SK-N-SH treated with all-trans-retinoic acid at 6 μM for 48 hours (cell line): ENCODE data around the gene IMMP2L.

Experiments used
- ATAC-seq: fragments of 200-7000 bp; cut with Tn5 transposase; 3 replicates; pipeline ENCODE4 v1.9.1; 2020; ENCODE audit warnings: mild to moderate bottlenecking, moderate library complexity
- ARNTL ChIP-seq: fragments of 450-650 bp; formaldehyde crosslinking; IDR thresholded peaks from 2 replicates; pipeline ENCODE4 v1.5.0; 2020; ENCODE audit warnings: low read depth, mild to moderate bottlenecking, moderate library complexity, borderline replicate concordance
- BACH2 ChIP-seq: fragments of 250-450 bp; sonication (Bioruptor Pico); IDR thresholded peaks from 2 replicates; pipeline ENCODE4 v1.9.0; 2021; ENCODE audit warnings: mild to moderate bottlenecking, borderline replicate concordance
- CREB5 ChIP-seq: fragments of 250-450 bp; sonication (Bioruptor Pico); IDR thresholded peaks from 2 replicates; pipeline ENCODE4 v1.5.1; 2020; ENCODE audit warnings: low read depth, mild to moderate bottlenecking, moderate library complexity
- CSDC2 ChIP-seq: fragments of 250-450 bp; sonication (Bioruptor Pico); IDR thresholded peaks from 2 replicates; pipeline ENCODE4 v1.5.0; 2020; ENCODE audit warnings: mild to moderate bottlenecking, moderate library complexity
- CSRNP3 ChIP-seq: fragments of 250-450 bp; sonication (Bioruptor Pico); IDR thresholded peaks from 2 replicates; pipeline ENCODE4 v1.5.1; 2021; ENCODE audit warnings: mild to moderate bottlenecking, moderate library complexity
- ESRRG ChIP-seq: fragments of 250-450 bp; sonication (Bioruptor Pico); IDR thresholded peaks from 2 replicates; pipeline ENCODE4 v1.6.1; 2021; ENCODE audit warnings: mild to moderate bottlenecking
- GLIS3 ChIP-seq: fragments of 250-450 bp; sonication (Bioruptor Pico); IDR thresholded peaks from 2 replicates; pipeline ENCODE4 v1.5.0; 2020; ENCODE audit warnings: mild to moderate bottlenecking, moderate library complexity
- ISL1 ChIP-seq: fragments of 250-450 bp; sonication (Bioruptor Pico); IDR thresholded peaks from 2 replicates; pipeline ENCODE4 v2.1.2; 2022; ENCODE audit warnings: mild to moderate bottlenecking, moderate library complexity
- OSR1 ChIP-seq: fragments of 250-450 bp; sonication (Bioruptor Pico); IDR thresholded peaks from 2 replicates; pipeline ENCODE4 v1.8.0; 2022; ENCODE audit warnings: moderate library complexity, mild to moderate bottlenecking, inconsistent platforms
- PATZ1 ChIP-seq: fragments of 250-450 bp; sonication (Bioruptor Pico); IDR thresholded peaks from 2 replicates; pipeline ENCODE4 v1.8.0; 2020; ENCODE audit warnings: mild to moderate bottlenecking, moderate library complexity, borderline replicate concordance
- POU6F1 ChIP-seq: fragments of 250-450 bp; sonication (Bioruptor Pico); IDR thresholded peaks from 2 replicates; pipeline ENCODE4 v1.8.0; 2021; ENCODE audit warnings: low read depth, mild to moderate bottlenecking, moderate library complexity, borderline replicate concordance
- PPARA ChIP-seq: fragments of 250-450 bp; sonication (Bioruptor Pico); IDR thresholded peaks from 2 replicates; pipeline ENCODE4 v1.5.0; 2020; ENCODE audit warnings: mild to moderate bottlenecking, borderline replicate concordance
- RARB ChIP-seq: fragments of 250-450 bp; sonication (Bioruptor Pico); IDR thresholded peaks from 2 replicates; pipeline ENCODE4 v1.8.0; 2021; ENCODE audit warnings: mild to moderate bottlenecking, moderate library complexity
- SNAI2 ChIP-seq: fragments of 250-450 bp; sonication (Bioruptor Pico); IDR thresholded peaks from 2 replicates; pipeline ENCODE4 v1.5.0; 2020; ENCODE audit warnings: mild to moderate bottlenecking, moderate library complexity
- TOX ChIP-seq: fragments of 250-450 bp; sonication (Bioruptor Pico); IDR thresholded peaks from 2 replicates; pipeline ENCODE4 v1.8.0; 2021; ENCODE audit warnings: mild to moderate bottlenecking, moderate library complexity, borderline replicate concordance
- TSHZ2 ChIP-seq: fragments of 250-450 bp; sonication (Bioruptor Pico); IDR thresholded peaks from 2 replicates; pipeline ENCODE4 v1.5.0; 2020; ENCODE audit warnings: mild to moderate bottlenecking, moderate library complexity
- ZC3H10 ChIP-seq: fragments of 250-450 bp; sonication (Bioruptor Pico); IDR thresholded peaks from 2 replicates; pipeline ENCODE4 v1.5.1; 2021; ENCODE audit warnings: mild to moderate bottlenecking, moderate library complexity
- ZFP3 ChIP-seq: fragments of 250-450 bp; sonication (Bioruptor Pico); IDR thresholded peaks from 2 replicates; pipeline ENCODE4 v1.5.0; 2020; ENCODE audit warnings: mild to moderate bottlenecking, moderate library complexity
- ZFP30 ChIP-seq: fragments of 450-650 bp; formaldehyde crosslinking; IDR thresholded peaks from 2 replicates; pipeline ENCODE4 v1.5.0; 2022; ENCODE audit warnings: mild to moderate bottlenecking, moderate library complexity
- ZNF565 ChIP-seq: fragments of 450-650 bp; formaldehyde crosslinking; conservative IDR thresholded peaks from 2 replicates; pipeline ENCODE4 v1.5.0; 2020; ENCODE audit warnings: low read depth, mild to moderate bottlenecking, moderate library complexity
- ZNF70 ChIP-seq: fragments of 450-650 bp; formaldehyde crosslinking; IDR thresholded peaks from 2 replicates; pipeline ENCODE4 v1.5.0; 2020; ENCODE audit warnings: mild to moderate bottlenecking, moderate library complexity
- ZNF8 ChIP-seq: fragments of 450-650 bp; formaldehyde crosslinking; IDR thresholded peaks from 2 replicates; pipeline ENCODE4 v1.5.0; 2020; ENCODE audit warnings: mild to moderate bottlenecking, moderate library complexity

The IMMP2L gene

GRCh38 chr7:111414374-111414773, 147.9 kb downstream of the IMMP2L start (continued):
- TF ChIP-seq POU6F1 (CRISPR knock-in tag) = no peak
- TF ChIP-seq TOX (CRISPR knock-in tag) = no peak
- TF ChIP-seq SNAI2 (CRISPR knock-in tag) = no peak
- no peak for TF ChIP-seq ARNTL (CRISPR knock-in tag)
- no peak for TF ChIP-seq OSR1 (CRISPR knock-in tag)
- no peak for TF ChIP-seq BACH2 (CRISPR knock-in tag)

- ATAC-seq = no peak
- TF ChIP-seq ISL1 (CRISPR knock-in tag) (no peak), ZNF70 (no peak), TSHZ2 (CRISPR knock-in tag) (no peak), CSRNP3 (CRISPR knock-in tag) (no peak), POU6F1 (CRISPR knock-in tag) (no peak), OSR1 (CRISPR knock-in tag) (no peak), ESRRG (CRISPR knock-in tag) (no peak), ZFP30 (CRISPR knock-in tag) (no peak), RARB (no peak), GLIS3 (CRISPR knock-in tag) (no peak), ZNF565 (CRISPR knock-in tag) (no peak), CSDC2 (no peak), SNAI2 (CRISPR knock-in tag) (no peak), PPARA (no peak), ZNF8 (CRISPR knock-in tag) (no peak)
Observed at GRCh38 chr7:111413739-111414138, 148.6 kb downstream of the IMMP2L start.

GRCh38 chr7:111410899-111411298, 151.4 kb downstream of the IMMP2L start:
- ATAC-seq = no peak
- TF ChIP-seq CSRNP3 (CRISPR knock-in tag) = no peak
- TF ChIP-seq BACH2 (CRISPR knock-in tag) = no peak
- TF ChIP-seq SNAI2 (CRISPR knock-in tag) = no peak
- TF ChIP-seq ISL1 (CRISPR knock-in tag) = no peak
- no peak for TF ChIP-seq ZC3H10 (CRISPR knock-in tag)
- TF ChIP-seq ZNF70 = no peak
- TF ChIP-seq CREB5 (CRISPR knock-in tag) = no peak
- no peak for TF ChIP-seq GLIS3 (CRISPR knock-in tag)
- no peak for TF ChIP-seq RARB
- TF ChIP-seq CSDC2 = no peak
- TF ChIP-seq PATZ1 = no peak
- TF ChIP-seq TOX (CRISPR knock-in tag) = no peak
- no peak for TF ChIP-seq ZFP3 (CRISPR knock-in tag)
